HG02610 (cell line): ENCODE data around the gene PTPRN2.
"Not testable (repeated sequence)": the region's sequence is repeated elsewhere in the genome, so short reads cannot be mapped to it uniquely, and the experiment has no call there.

Experiments used
- ATAC-seq: cut with Tn5 transposase; IDR thresholded peaks from one replicate; pipeline ENCODE4 v1.9.1; 2021; ENCODE audit warnings: mild to moderate bottlenecking, moderate library complexity; ENCODE audit not compliant: unreplicated experiment

Gene PTPRN2

DNA sequence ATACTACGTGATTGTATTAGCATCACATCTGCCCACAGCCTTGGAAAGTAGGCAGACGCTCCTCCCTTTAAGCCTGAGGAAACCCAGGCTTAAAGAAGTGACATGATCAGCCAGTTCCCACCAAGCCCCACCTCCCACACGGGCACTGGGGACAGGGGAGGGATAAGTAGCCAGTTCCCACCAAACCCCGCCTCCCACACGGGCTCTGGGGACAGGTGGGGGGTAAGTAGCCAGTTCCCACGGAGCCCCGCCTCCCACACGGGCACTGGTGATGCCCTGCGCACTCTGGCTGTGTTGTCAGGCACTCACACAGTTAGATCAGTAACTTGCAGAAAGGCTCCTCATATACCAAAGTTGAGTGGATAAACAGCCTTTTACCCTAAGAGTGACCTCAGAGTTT is 606.8 kb downstream of the PTPRN2 start:
- ATAC-seq: no peak

DNA sequence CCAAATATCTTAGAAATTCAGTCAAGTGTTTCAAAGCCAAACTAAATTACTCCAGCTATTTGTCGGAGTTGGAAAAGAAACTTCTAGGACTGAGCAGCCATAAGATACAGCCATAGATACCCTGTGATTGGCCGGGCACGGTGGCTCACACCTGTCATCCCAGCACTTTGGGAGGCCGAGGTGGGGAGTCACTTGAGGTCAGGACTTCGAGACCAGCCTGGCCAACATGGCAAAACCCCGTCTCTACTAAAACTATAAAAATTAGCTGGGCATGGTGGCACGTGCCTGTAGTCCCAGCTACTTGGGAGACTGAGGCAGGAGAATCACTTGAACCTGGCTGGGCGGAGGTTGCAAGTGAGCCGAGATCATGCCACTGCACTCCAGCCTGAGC is 607.3 kb downstream of the PTPRN2 start:
- ATAC-seq: not testable (repeated sequence)

DNA sequence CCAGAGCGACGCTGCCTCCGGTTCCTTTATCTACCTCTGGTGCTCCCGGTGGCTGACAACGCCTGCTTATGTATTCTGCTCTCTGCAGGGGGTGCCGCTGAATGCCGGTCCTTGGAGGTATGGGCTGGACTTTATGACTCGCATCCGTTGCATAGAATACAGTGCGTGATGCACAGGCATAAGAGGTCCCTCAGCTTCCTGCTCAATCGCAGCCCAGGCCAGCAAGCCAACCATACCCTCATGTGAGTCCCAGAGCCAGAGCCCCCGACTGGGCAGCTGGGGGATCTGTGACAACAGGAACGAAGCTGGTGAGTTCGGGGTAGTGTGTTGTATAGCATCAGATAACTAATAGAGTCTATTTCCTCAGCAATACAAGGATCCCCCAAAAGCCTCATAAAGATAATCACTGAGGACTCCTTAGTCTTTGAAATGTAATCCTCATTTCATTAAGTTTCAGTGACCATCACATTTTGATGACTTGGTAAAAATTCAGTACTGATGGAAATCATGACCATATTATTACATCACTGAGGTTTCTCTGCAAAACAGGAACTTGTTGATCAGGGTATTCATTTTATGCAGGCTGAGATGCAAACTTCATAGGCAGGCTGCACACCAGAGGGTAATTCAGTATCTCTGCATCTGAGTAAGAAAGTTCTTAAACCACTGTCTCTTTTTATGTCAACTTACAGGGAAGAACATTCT is 607.8 kb downstream of the PTPRN2 start:
- no peak for ATAC-seq

DNA sequence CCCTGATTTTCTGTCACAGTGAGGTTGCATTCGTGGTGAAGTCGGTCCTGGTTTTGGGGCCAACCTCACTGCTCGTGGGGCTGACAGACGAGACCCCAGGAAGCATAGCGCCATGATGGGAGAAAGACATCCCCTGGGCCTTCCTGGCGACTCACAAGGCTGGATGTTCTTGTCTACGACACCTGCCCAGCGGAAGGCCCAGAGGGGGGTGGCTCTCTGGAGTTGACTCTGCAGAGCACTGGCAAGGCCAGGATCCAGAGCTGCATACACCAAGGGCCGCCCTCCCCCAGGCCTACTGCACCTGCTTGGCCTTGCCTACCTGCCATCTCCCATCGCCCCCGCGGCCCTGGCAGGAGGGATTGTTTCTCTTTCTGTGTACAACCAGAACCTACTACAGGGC is 608.9 kb downstream of the PTPRN2 start:
- ATAC-seq: no peak

DNA sequence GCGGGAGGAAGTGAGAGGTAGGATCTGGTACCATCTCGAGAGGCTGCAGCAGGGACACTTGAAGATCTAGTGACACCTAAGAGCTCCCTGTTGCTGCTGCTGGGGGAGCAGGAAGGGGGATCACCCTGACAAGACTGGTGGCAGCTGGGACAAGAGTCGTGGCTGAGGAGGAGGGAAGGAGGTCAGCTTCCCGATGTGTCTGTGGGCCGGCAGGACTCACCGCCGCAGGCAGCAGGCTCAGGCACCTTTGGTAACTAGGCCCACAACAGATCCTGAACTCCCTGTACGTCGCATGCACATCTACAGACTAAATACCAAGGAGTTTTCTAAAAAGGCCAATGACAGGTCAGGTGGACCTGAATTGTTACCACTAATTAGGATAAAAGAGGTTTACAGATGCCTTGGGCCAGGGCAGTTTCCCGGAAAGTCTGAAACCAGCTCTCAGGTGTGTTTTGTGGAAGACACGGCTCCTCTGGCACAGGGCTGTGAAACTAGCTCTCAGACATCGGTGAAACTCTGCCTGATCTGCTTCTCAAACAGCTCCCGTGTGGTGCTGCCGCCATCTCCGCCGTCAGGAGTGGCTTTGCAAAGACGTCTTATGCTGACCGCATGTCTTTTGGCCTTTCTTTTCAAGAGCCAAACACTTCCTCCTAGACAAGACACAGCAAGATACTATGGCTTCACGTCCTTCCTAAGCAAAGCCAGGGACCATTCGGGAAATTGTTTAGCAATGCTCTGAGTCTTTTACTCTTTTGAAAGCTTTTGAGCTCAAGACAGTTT is 609.7 kb downstream of the PTPRN2 start:
- ATAC-seq: no peak

DNA sequence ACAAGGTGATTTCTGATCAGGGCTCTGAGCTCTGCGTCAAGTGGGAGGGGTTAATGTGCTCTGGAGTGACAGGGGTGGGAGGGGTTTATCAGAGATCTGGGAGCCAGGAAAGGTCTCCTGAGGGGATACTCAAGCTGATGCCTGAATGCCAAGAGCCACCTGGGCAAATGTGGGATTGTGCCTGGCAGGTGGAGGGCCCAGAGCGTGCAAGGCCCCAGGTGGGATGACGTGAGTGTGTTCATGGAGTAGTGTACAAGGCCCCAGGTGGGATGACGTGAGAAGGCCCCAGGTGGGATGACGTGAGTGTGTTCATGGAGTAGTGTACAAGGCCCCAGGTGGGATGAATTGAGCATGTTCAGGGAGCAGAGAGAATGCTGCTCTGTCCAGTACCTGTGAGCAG is 610.3 kb downstream of the PTPRN2 start:
- ATAC-seq: no peak

DNA sequence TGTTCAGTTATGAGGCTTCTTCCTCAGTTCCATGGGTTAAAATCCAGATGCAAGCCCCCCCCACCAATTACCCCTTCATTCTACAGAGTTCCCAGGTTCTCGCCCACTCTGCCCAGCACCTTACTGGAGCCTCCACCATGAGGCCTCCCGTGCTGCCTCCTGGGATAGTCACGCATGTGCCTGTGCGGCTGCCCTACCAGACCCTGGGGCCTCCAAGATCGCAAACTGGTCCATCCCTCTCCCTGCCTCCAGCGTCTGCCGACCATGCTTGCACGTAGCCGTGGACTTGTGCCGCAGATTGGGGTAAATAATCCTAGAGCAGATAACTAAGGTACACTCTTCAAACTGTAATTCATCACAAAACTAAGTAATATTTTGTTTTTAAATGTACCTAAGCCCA is 611.2 kb downstream of the PTPRN2 start:
- no peak for ATAC-seq

DNA sequence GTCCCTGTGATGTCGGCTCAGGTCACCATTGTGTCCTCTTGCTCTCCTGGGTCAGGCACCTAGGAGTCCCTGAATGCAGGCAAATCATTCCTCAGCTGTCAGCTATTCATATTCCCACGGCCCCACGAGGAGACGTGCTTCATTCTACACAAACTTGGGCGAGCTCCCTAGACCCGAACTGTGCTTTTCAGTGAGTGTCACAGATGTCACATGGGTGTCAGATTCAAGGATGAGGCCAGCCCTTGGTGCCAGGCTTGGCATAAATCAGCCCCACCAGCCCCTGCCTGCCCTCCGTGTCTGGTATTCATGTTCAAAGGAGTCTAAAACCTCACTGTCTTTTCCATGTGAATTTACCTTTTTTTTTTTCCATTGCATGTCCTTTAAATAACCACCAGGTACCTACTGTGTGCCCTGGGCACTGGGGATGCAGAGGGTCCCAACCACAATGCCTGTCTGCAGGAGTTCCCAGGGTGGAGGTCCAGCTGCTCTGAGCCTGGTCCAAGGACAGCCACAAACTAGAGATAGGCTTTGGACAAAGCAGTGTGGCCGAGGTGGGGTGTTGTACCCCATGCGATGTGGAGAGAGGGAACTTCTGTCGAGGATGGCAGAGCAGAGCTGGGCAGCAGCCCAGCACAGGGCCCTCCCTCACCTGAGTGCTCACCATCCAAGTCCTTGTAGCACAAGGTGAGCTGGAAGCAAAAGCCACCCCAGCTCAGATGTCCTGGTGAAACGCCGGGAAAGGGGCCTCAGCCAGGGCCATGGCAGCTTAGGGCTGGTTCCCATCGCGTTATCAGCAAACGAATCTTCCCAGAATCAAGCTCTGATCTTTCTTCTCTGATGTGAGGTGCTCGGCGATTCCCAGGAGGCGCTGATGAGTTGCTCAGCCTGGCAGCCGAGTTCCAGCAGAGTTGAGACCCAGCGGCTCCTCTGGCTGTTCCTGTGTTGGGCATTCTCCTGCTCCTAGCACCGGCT is 611.9 kb downstream of the PTPRN2 start:
- no peak for ATAC-seq

DNA sequence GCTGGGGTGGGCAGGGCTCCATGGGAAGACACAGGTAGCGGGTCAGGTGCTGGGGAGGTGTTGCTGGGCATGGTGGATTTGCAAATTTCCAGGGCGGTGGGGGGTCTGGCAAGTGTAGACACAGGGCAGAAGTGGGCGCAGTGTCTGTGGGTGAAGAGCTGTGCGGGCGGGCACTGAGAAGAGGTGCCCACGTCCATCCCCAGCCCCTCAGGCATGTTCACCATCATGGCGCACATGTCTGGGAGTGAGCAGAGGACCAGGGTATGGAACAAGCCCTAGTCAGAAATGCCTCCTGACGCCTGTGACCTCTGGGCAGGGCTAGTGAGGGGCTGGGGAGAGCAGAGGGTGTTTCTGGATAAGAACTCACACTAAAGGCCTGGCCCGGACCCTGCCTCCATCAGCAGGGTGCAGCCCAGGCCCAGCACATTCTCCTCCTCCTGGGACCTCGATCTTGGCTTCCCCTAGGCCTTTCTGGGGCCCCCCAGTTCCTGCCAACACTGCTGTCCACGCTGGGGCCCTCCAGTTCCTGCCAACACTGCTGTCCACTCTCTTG is 612.9 kb downstream of the PTPRN2 start:
- no peak for ATAC-seq

DNA sequence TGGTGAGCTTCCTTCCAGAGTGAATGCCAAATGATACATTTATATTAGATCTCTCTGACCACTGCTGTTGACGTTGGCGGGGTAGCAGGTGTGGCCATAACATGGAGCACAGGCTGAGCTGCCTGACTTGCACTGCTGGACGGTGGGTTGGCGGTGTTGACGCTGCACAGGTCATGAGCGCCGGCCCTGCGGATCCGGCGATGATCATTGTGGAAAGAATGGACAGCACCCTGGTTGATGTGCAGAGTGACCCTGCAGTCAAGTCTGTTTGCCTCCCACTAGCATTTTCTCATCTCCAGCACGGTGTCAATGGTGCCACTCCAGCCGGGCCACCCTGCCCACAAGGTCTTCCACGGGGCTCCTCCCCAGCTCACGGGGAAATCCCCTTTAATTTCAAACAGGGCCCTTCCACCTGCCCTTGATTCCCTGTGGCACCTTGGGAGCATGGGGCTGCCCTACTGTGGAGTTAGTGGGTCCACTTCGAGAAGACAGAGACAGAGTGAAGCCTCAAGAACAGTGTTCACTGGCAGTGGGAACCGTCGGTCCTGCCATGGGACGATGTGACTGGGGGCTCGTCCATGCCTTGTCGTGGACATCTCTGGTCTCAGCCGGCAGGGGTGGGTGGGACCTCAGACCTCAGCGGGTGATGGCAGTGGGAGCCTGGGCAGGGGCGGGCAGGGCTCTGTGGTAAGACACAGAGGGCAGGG is 613.5 kb downstream of the PTPRN2 start:
- no peak for ATAC-seq

DNA sequence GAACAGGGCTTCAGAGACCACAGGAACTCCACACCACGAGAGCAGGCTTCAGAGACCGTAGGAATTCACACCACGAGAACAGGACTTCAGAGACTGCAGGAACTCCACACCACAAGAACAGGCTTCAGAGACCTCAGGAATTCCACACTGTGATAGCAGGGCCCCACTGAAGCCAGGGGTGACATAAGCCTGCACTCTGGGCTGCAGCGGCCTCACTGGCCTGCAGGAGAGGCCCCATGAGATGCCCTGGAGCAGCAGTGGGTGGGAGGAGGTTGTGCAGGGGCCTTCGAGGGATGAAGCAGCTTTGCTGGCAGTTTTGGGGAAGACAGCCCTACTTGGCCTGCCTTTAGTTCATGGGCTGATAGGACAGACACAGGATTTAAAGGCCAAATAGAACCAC is 614.7 kb downstream of the PTPRN2 start:
- no peak for ATAC-seq

DNA sequence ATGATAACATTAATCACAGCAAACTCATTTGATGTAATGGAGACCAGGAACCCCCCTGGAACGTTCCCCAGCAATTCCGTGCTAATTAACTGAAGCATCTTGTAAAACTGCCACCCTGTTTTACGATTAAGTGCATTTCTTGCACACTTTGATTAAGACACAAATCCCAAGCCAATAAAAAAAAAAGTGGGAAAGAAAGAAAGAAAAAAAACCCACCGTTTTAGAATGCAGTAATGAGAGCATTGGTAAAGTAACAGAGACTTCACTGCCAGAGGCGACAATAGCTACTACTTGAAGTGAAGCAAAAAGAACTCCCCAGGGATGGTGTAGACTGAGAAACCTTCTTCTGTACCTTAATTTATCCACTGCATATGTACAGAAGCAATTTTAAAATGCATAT is 616.1 kb downstream of the PTPRN2 start:
- ATAC-seq: no peak

DNA sequence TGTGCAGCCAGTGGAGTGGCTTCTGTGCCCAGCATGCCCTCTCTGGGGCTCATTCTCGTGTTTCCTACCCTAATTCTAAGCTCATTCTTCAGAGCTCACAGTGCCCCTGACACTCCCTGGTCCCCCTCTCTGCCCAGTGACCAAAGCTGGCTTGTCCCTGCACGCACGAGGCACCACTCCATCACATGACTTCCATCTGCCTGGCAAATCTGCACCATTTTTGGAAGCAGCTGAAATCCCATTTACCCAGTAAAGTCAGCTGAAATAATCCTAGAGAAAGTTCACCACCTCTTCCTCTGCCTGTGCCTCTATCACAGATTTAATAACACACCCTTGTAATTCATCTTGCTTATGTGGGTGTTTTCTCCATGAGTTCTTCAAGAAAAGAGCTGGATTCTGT is 616.9 kb downstream of the PTPRN2 start:
- no peak for ATAC-seq

DNA sequence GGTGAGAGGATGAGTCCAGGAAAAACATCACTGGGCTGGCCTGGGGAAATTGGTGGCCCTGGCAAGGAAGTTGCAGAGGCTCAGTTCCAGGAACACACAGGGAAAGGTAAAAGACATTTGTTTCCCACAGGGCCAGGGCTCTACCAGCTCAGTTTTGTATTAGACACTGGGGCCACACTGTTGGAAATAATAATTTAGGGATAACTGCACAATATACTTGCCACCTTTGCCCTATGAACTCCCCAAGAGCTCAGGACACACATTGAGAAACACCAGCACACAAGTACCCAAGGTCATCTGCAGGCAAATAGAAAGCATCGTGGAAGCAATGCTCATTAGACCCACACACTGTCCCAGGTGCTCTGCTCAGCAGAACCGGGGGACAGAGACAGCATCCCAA is 617.6 kb downstream of the PTPRN2 start:
- ATAC-seq: no peak

DNA sequence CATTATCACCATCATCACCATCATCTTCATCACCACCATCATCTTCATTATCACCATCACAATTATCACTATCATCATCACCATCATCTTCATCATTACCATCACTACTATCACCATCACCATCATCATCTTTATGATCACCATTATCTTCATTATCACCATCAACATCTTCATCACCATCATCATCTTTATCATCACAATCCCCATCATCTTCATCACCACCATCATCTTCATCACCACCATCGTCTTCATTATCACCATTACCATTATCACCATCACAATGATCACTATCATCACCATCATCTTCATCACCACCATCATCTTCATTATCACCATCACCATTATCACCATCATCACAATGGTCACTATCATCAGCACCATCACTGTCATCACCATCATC is 621.1 kb downstream of the PTPRN2 start:
- no peak for ATAC-seq

DNA sequence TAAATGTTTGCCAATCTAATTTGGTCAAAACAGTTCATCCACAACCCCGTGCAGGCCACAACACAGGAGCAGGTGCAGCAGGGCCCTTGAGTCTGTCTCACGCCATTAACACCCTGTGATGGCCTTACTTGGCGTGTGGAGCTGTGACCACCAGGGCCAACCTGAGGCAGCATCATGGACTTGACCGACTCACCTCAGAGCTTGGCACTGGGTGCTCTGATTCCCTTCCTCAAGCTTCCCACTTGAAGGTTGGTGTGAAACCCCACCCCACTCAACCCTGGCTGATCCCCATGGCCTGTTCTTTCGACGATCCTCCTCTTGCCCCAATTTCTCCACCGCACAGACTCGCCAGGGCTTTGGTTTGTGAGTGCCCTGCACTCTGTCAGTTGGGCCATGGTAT is 623.1 kb downstream of the PTPRN2 start:
- no peak for ATAC-seq

DNA sequence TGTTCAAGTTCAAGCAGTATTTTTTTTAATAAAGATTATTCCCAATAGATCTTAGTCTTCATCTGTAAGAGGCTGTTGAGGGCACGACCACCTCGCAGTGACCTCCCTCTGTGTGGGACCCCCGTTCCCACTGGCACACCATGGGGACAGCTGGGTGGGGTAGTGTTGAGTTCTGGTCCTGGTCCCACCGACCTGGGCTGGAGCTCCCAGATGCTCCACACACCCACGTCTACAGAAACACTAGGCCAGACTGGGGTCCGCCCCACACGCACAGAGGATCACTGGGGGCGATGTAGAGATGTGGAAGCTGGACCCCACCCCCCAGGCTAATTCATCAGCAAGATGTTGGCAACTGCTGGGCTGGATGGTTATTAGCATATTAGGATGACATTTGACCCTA is 623.6 kb downstream of the PTPRN2 start:
- ATAC-seq: no peak

DNA sequence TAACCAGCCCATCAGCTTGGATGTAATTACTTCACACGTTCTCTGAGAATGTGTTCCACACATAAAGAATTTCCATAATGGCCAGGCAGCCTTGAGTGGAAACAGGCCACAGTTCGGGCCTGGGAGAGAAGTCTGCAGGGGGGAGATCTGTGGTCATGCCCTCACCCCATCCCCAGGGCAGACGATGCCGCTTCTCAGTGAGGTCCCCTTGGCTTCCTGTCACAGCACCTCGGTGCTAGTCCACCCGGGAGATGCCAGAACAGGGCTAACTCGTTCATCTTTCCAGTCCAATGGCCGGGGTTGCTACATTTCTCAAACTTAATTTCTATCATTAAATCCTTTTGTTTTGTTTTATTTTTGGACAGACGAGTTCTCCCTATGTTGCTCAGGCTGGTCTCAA is 624.1 kb downstream of the PTPRN2 start:
- no peak for ATAC-seq

DNA sequence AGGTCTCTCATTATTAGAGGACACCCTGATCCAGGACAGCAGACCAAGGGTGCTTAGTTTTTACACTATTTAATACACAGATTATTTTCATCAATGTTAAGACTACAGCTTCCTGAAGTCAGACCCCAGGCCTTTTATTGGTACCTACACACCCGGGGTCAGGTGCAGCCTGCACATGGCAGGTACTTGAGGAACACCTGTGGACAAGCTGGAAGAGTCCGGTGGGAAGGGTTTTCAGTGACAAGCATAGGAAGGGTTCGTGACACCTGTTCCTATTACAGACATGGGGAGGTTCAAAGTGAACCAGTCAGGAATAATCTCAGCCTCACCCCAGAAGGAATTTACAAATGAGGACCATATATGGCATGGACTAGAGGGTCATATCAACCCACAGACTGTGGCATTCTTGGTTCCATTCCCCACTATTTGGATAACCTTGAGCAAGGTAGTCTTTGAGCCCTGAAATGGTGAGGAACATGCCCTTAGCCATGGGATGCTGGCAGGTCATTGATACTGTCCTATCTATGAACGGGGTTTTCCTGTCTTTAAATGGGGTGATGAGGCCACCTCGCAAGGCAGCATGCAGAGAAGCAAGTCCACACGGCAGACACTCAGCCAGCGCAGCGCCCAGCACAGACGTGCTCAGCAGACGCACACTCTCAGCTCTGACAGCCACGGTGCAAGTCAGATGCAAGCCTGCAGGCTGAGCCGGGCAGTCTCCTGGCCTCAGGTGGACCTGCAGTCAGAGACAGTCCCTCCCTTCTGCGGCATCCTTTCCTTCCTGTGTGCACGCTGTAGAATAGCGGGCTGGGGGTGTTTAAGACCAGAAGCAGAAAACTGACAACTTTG is 624.9 kb downstream of the PTPRN2 start:
- ATAC-seq: no peak
